K562 (cell line): Measurements from ENCODE around the gene EIPR1. TPM values are rescaled to one million over a fixed set of nuclear protein-coding genes. Genes with fewer than 3 reads are reported as not detected.

Experiments used
- ATAC-seq: fragments of 200-7000 bp; cut with Tn5 transposase; 3 replicates; pipeline ENCODE4 v1.9.1; 2020; ENCODE audit warnings: moderate library complexity
- BruUV-seq: library from RNA; stranded (reverse); fragments of 400-500 nt; replicated peaks from 2 replicates; lab custom pipeline; 2021; lab: Mats Ljungman, UMichigan
- CTCF ChIA-PET: fragments of 300-600 bp; formaldehyde crosslinking; extraction: SDS; loops from one replicate; lab custom pipeline; 2021; ENCODE audit warnings: low intra/inter-chr PET ratio; lab: Yijun Ruan, JAX
- POLR2A ChIA-PET: fragments of 300-600, 350-650 bp; sonication (Branson Sonifier 250); formaldehyde crosslinking; extraction: SDS; loops from one replicate; lab custom pipeline; 2021; ENCODE audit warnings: antibody characterized with exemption, inconsistent platforms; lab: Yijun Ruan, JAX
- DNase-seq, 4 experiments: peaks; one replicate each; pipeline versions ENCODE4 v3.0.0 to v3.0.0-alpha.2; 2011 to 2018; ENCODE audit warnings: low spot score in 3 of 4, mixed read lengths in 3 of 4; ENCODE audit errors: extremely low read depth in 1 of 4
- FAIRE-seq: peaks from 2 replicates; lab custom pipeline; 2011; peaks lifted over from hg19 to GRCh38; lab: Jason Lieb, UNC
- H2AFZ ChIP-seq: 2 replicates; pipeline ENCODE4 v1.6.0; 2011; ENCODE audit warnings: low read depth, low read length, control low read depth, inconsistent platforms
- H3K27ac ChIP-seq: fragments of 200-600 bp; 3 replicates; pipeline ENCODE4 v1.8.0; 2011; ENCODE audit warnings: low read depth, mild to moderate bottlenecking, control low read depth, inconsistent platforms, low read length, moderate library complexity, mixed read lengths; ENCODE audit errors: extremely low read depth
- H3K27me3 ChIP-seq, 2 experiments: fragments of 300-600 bp in 1 of 2; 2 replicates in 1 of 2; 3 replicates in 1 of 2; pipeline versions ENCODE4 v1.6.0 to v1.8.0; 2011; ENCODE audit warnings: inconsistent platforms in 2 of 2, low read length in 2 of 2, mild to moderate bottlenecking in 1 of 2, mixed read lengths in 1 of 2, moderate library complexity in 1 of 2; ENCODE audit not compliant: control insufficient read depth in 2 of 2, insufficient read depth in 2 of 2
- H3K36me3 ChIP-seq: fragments of 300-600 bp; 3 replicates; pipeline ENCODE4 v1.8.0; 2011; ENCODE audit warnings: mild to moderate bottlenecking, low read length, inconsistent platforms; ENCODE audit not compliant: control insufficient read depth, insufficient read depth
- H3K4me1 ChIP-seq, 2 experiments: fragments of 200-600 bp in 1 of 2; replicated peaks in 1 of 2; 2 replicates in 1 of 2; 3 replicates in 1 of 2; pipeline versions ENCODE4 v1.5.1 to v1.8.0; 2011; ENCODE audit warnings: inconsistent platforms in 2 of 2, low read length in 2 of 2, mild to moderate bottlenecking in 1 of 2, mixed read lengths in 1 of 2, moderate library complexity in 1 of 2; ENCODE audit not compliant: control insufficient read depth in 2 of 2, insufficient read depth in 2 of 2
- H3K4me2 ChIP-seq: 2 replicates; pipeline ENCODE4 v1.6.1; 2011; ENCODE audit warnings: low read length, control low read depth, inconsistent platforms, mixed read lengths; ENCODE audit not compliant: insufficient read depth
- H3K4me3 ChIP-seq: fragments of 200-600 bp; sonication (generic), shearing (Covaris generic); 2 replicates; pipeline ENCODE4 v1.5.1; 2016; ENCODE audit warnings: control low read depth, inconsistent platforms
- H3K79me2 ChIP-seq: fragments of 200-600 bp; 3 replicates; pipeline ENCODE4 v1.8.0; 2011; ENCODE audit warnings: low read length, inconsistent platforms; ENCODE audit not compliant: control insufficient read depth, insufficient read depth
- H3K9ac ChIP-seq, 2 experiments: 2 replicates each; pipeline versions ENCODE4 v1.6.0 to v1.6.1; 2011; ENCODE audit warnings: low read depth in 2 of 2, low read length in 2 of 2, control low read depth in 1 of 2, inconsistent platforms in 1 of 2, mild to moderate bottlenecking in 1 of 2, mixed read lengths in 1 of 2; ENCODE audit not compliant: insufficient read depth in 1 of 2
- H3K9me1 ChIP-seq: one replicate; pipeline ENCODE4 v1.6.0; 2011; ENCODE audit warnings: inconsistent platforms, mild to moderate bottlenecking, low read length, moderate library complexity; ENCODE audit not compliant: control insufficient read depth, insufficient read depth
- H3K9me3 ChIP-seq: replicated peaks from 2 replicates; pipeline ENCODE4 v1.5.1; 2011; ENCODE audit warnings: low read depth, low read length, inconsistent platforms; ENCODE audit not compliant: control insufficient read depth, insufficient read depth
- H4K20me1 ChIP-seq: replicated peaks from 2 replicates; pipeline ENCODE4 v1.6.1; 2011; ENCODE audit warnings: low read length, inconsistent platforms, mixed read lengths; ENCODE audit not compliant: control insufficient read depth, insufficient read depth
- COPS2 ChIP-seq: fragments of 450-650 bp; conservative IDR thresholded peaks from 2 replicates; pipeline ENCODE4 v1.6.1; 2016; ENCODE audit warnings: mild to moderate bottlenecking, moderate library complexity
- MBD2 ChIP-seq: sonication (generic); IDR thresholded peaks from 2 replicates; pipeline ENCODE4 v1.6.1; 2016; ENCODE audit warnings: low read depth, borderline replicate concordance
- MTA1 ChIP-seq: fragments of 450-650 bp; IDR thresholded peaks from 2 replicates; pipeline ENCODE4 v1.6.1; 2017; ENCODE audit warnings: borderline replicate concordance
- NR2C2 ChIP-seq, 2 experiments: fragments of 200-800 bp in 1 of 2; sonication (Bioruptor generic) in 1 of 2; sonication (generic) in 1 of 2; formaldehyde crosslinking in 1 of 2; IDR thresholded peaks; 2 replicates each; pipeline versions ENCODE4 v1.6.1 to v1.8.0; 2016 to 2022; ENCODE audit warnings: mild to moderate bottlenecking in 1 of 2, missing compliant biosample characterization in 1 of 2, missing genetic modification characterization in 1 of 2, missing genetic modification reagents in 1 of 2
- OTX1 ChIP-seq: fragments of 450-650 bp; formaldehyde crosslinking; IDR thresholded peaks from 2 replicates; pipeline ENCODE4 v1.4.0; 2022; ENCODE audit warnings: mild to moderate bottlenecking
- SOX6 ChIP-seq: fragments of 450-650 bp; IDR thresholded peaks from 2 replicates; pipeline ENCODE4 v1.6.1; 2014; ENCODE audit warnings: mild to moderate bottlenecking
- WHSC1 ChIP-seq: IDR thresholded peaks from one replicate; pipeline ENCODE4 v1.6.1; 2012; ENCODE audit warnings: low read length, control low read depth, inconsistent platforms
- YY1 ChIP-seq, 3 experiments: IDR thresholded peaks; 2 replicates each; pipeline ENCODE4 v1.6.1; 2011; ENCODE audit warnings: low read length in 2 of 3, mild to moderate bottlenecking in 2 of 3, moderate library complexity in 2 of 3, borderline replicate concordance in 1 of 3, control low read depth in 1 of 3, low read depth in 1 of 3; ENCODE audit not compliant: insufficient read depth in 3 of 3, insufficient replicate concordance in 2 of 3, control insufficient read depth in 1 of 3, insufficient read length in 1 of 3; ENCODE audit errors: extremely low read depth in 1 of 3
- WGBS: fragments of 100-300 bp; shearing (Covaris generic); methylation state at CpG from one replicate; pipeline ENCODE4 v1.1.6; 2016; ENCODE audit warnings: low coverage, mixed read lengths; ENCODE audit not compliant: insufficient coverage; ENCODE audit errors: missing lambda C conversion rate; 5-methylcytosine and 5-hydroxymethylcytosine counted together
- in situ Hi-C: fragments of 300-500 bp; cut with MboI; formaldehyde crosslinking; loops from 4 replicates; pipeline ENCODE4 v1.15.0; 2018; ENCODE audit warnings: inconsistent platforms, mixed read lengths
- intact Hi-C: fragments of 100-400 bp; cut with micrococcal nuclease; formaldehyde crosslinking; loops from 2 replicates; pipeline ENCODE4 v1.14.2; 2022
- polyA plus RNA-seq, 8 experiments: library from polyadenylated mRNA; depleted of rRNA in 4 of 8; stranded (reverse) in 5 of 8; unstranded in 3 of 8; fragments of >200 nt; fragmentation: Nextera tagmentation in 2 of 8; fragmentation: Illumina TruSeq in 1 of 8; extraction: Ambion mirVana in 2 of 8; extraction: Trizol in 1 of 8; gene quantifications; 2 replicates each; pipeline versions ENCODE4 v1.2.1 to v1.2.3, GENCODE V29; 2011 to 2014; ENCODE audit warnings: inconsistent platforms in 1 of 8, missing spikeins in 1 of 8
- total RNA-seq, 7 experiments: library from RNA; depleted of rRNA in 6 of 7; stranded (reverse); fragments of >200 nt in 6 of 7; fragmentation: Illumina TruSeq in 2 of 7; extraction: Trizol in 2 of 7; gene quantifications; 2 replicates each; pipeline versions ENCODE4 v1.2.1 to v1.2.3, GENCODE V29; 2011 to 2021; ENCODE audit warnings: low replicate concordance in 1 of 7
- TF ChIP-seq, protein P1 (sequence below): fragments of 450-650 bp; formaldehyde crosslinking; IDR thresholded peaks from 2 replicates; pipeline ENCODE4 v1.4.0; 2022; ENCODE audit warnings: missing genetic modification characterization
- TF ChIP-seq, protein P2 (sequence below): sonication (generic); formaldehyde crosslinking; IDR thresholded peaks from 2 replicates; pipeline ENCODE4 v1.8.1; 2022; ENCODE audit warnings: missing genetic modification reagents
- TF ChIP-seq, protein P3 (sequence below): sonication (generic); formaldehyde crosslinking; IDR thresholded peaks from 2 replicates; pipeline ENCODE4 v1.8.0; 2022; ENCODE audit warnings: missing genetic modification reagents, mild to moderate bottlenecking, borderline replicate concordance
- TF ChIP-seq, protein P4 (sequence below): fragments of 450-650 bp; formaldehyde crosslinking; IDR thresholded peaks from 2 replicates; pipeline ENCODE4 v1.4.0; 2020; ENCODE audit warnings: mild to moderate bottlenecking, moderate library complexity
- TF ChIP-seq, protein P5 (sequence below), 3 experiments: fragments of 200-800 bp in 1 of 3; sonication (Bioruptor generic) in 1 of 3; sonication (generic) in 1 of 3; formaldehyde crosslinking in 1 of 3; IDR thresholded peaks; 2 replicates each; pipeline versions ENCODE4 v1.6.1 to v1.8.0; 2016 to 2022; ENCODE audit warnings: mild to moderate bottlenecking in 2 of 3, missing compliant biosample characterization in 2 of 3, missing genetic modification characterization in 2 of 3, missing genetic modification reagents in 1 of 3

EIPR1 gene
- total and polyA plus RNA-seq, 9 of the 15 experiments (the other 6 are each of a cell fraction or from before 2014, with no cell fraction given), result 19.9 to 54.4 (median 35.9) TPM

DNA sequence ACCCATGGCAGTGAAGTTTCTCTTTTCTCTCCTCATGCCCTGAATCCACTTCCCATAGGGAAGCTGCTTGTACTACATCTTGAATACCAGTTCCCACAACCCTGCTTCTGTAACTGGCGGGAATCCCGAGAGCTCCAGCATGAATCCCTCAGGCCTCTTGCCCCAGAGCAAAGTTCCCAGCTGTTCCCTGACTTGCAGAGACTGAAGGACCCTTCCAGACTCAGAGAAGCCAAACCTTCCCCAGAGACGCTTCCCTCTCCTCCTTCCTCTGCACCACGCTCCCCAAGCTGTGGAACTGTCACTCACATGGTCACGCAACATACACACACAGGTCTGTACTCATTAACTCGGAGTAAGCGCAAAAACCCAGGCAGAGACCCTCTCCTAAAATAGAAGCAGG, 28.3 kb upstream of the EIPR1 start:
- Histone ChIP-seq H4K20me1 (no peaks in the 10 kb centered on the region; the same call in 1 of the 2 replicates), H3K9ac (no peak overlapping the region), H2AFZ (no peak overlapping the region), H3K36me3 (peaks cover 52% of the 10 kb centered on the region), H3K4me1 (peaks cover 0 to 7% of the 10 kb centered on the region in 2 experiments; a peak in 2 of 5 replicates), H3K4me2 (no peak overlapping the region), H3K27ac (no peak overlapping the region), H3K9me1 (no peaks in the 10 kb centered on the region), H3K79me2 (no peaks in the 10 kb centered on the region; the same call in 2 of the 3 replicates), H3K9me3 (no peaks in the 10 kb centered on the region), H3K4me3 (no peak overlapping the region), H3K27me3 (no peaks in the 10 kb centered on the region)
- CTCF ChIA-PET, result no interaction called here
- FAIRE-seq (no peak), DNase-seq (no peak), ATAC-seq (no peak)
- BruUV-seq, result no TSS peak
- POLR2A ChIA-PET, result interaction anchor here (1.2 kb wide), 1 partner anchor 11 kb away, joined by 3 read pairs; no protein-coding TSS in a partner anchor
- 98% methylated on average over 7 of the region's 7 CpGs for WGBS
- intact Hi-C loops, result no loop called here
- in situ Hi-C loops, result no loop called here
- TF ChIP-seq WHSC1 (no peak), SOX6 (no peak), COPS2 (no peak), MTA1 (no peak), OTX1 (no peak), NR2C2 (CRISPR knock-in tag; IDR thresholded peaks at IDR 0.05) (no peak), NR2C2 (tag; IDR thresholded peaks at IDR 0.05) (no peak), MBD2 (no peak), YY1 (IDR thresholded peaks at IDR 0.05; ENCODE audit: borderline replicate concordance in 1 of 3, control insufficient read depth in 1 of 3, extremely low read depth in 1 of 3, insufficient read depth in 3 of 3, insufficient read length in 1 of 3, insufficient replicate concordance in 2 of 3, low read depth in 1 of 3, low read length in 2 of 3) (no peak)
- TF ChIP-seq, protein P1, sequence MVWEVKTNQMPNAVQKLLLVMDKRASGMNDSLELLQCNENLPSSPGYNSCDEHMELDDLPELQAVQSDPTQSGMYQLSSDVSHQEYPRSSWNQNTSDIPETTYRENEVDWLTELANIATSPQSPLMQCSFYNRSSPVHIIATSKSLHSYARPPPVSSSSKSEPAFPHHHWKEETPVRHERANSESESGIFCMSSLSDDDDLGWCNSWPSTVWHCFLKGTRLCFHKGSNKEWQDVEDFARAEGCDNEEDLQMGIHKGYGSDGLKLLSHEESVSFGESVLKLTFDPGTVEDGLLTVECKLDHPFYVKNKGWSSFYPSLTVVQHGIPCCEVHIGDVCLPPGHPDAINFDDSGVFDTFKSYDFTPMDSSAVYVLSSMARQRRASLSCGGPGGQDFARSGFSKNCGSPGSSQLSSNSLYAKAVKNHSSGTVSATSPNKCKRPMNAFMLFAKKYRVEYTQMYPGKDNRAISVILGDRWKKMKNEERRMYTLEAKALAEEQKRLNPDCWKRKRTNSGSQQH (CRISPR knock-in tag), result no peak
- TF ChIP-seq, protein P2, sequence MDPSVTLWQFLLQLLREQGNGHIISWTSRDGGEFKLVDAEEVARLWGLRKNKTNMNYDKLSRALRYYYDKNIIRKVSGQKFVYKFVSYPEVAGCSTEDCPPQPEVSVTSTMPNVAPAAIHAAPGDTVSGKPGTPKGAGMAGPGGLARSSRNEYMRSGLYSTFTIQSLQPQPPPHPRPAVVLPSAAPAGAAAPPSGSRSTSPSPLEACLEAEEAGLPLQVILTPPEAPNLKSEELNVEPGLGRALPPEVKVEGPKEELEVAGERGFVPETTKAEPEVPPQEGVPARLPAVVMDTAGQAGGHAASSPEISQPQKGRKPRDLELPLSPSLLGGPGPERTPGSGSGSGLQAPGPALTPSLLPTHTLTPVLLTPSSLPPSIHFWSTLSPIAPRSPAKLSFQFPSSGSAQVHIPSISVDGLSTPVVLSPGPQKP (CRISPR knock-in tag), result no peak
- TF ChIP-seq, protein P3, sequence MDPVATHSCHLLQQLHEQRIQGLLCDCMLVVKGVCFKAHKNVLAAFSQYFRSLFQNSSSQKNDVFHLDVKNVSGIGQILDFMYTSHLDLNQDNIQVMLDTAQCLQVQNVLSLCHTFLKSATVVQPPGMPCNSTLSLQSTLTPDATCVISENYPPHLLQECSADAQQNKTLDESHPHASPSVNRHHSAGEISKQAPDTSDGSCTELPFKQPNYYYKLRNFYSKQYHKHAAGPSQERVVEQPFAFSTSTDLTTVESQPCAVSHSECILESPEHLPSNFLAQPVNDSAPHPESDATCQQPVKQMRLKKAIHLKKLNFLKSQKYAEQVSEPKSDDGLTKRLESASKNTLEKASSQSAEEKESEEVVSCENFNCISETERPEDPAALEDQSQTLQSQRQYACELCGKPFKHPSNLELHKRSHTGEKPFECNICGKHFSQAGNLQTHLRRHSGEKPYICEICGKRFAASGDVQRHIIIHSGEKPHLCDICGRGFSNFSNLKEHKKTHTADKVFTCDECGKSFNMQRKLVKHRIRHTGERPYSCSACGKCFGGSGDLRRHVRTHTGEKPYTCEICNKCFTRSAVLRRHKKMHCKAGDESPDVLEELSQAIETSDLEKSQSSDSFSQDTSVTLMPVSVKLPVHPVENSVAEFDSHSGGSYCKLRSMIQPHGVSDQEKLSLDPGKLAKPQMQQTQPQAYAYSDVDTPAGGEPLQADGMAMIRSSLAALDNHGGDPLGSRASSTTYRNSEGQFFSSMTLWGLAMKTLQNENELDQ (CRISPR knock-in tag), result no peak
- TF ChIP-seq, protein P4, sequence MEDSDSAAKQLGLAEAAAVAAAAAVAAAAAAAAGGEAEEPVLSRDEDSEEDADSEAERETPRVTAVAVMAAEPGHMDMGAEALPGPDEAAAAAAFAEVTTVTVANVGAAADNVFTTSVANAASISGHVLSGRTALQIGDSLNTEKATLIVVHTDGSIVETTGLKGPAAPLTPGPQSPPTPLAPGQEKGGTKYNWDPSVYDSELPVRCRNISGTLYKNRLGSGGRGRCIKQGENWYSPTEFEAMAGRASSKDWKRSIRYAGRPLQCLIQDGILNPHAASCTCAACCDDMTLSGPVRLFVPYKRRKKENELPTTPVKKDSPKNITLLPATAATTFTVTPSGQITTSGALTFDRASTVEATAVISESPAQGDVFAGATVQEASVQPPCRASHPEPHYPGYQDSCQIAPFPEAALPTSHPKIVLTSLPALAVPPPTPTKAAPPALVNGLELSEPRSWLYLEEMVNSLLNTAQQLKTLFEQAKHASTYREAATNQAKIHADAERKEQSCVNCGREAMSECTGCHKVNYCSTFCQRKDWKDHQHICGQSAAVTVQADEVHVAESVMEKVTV (CRISPR knock-in tag), result no peak
- TF ChIP-seq, protein P5, sequence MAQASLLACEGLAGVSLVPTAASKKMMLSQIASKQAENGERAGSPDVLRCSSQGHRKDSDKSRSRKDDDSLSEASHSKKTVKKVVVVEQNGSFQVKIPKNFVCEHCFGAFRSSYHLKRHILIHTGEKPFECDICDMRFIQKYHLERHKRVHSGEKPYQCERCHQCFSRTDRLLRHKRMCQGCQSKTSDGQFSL (CRISPR knock-in tag; IDR thresholded peaks at IDR 0.05), result no peak
- TF ChIP-seq, protein P5 (tag; IDR thresholded peaks at IDR 0.05), result no peak
